ENCODE results near the gene ECSCR. TPM values are rescaled to one million over a fixed set of nuclear protein-coding genes. Genes with fewer than 3 reads are reported as not detected.
"Not testable (repeated sequence)": the region's sequence is repeated elsewhere in the genome, so short reads cannot be mapped to it uniquely, and the experiment has no call there.

Gene ECSCR, protein sequence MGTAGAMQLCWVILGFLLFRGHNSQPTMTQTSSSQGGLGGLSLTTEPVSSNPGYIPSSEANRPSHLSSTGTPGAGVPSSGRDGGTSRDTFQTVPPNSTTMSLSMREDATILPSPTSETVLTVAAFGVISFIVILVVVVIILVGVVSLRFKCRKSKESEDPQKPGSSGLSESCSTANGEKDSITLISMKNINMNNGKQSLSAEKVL
- 47.2 TPM for total RNA-seq
- long read RNA-seq, transcript ECSCR-201 (10 exons, 1,035 nt): major isoform, 14 of 17 reads
- long read RNA-seq, partial matches to known transcripts: 2 of 17 reads
- long read RNA-seq, other reads (novel, unspliced or antisense): 1 of 17 reads

GRCh38 chr5:139462586-139463276 is at the start of gene ECSCR:
TSS of gene ECSCR (minus strand) at chr5:139462743. CDS start at chr5:139462670, 73 bp downstream.
- intact Hi-C loops (cut with DNase I): no loop called here
- Histone ChIP-seq H3K9me3 (no peaks in the 10 kb centered on the region), H3K27ac (peak within 1 kb of the TSS; percentile 77), H3K36me3 (no peaks in the 10 kb centered on the region), H3K4me3 (peak within 1 kb of the TSS; percentile 45), H3K27me3 (no peaks in the 10 kb centered on the region), H3K4me1 (peaks cover 14% of the 10 kb centered on the region)
- TF ChIP-seq, protein P1, sequence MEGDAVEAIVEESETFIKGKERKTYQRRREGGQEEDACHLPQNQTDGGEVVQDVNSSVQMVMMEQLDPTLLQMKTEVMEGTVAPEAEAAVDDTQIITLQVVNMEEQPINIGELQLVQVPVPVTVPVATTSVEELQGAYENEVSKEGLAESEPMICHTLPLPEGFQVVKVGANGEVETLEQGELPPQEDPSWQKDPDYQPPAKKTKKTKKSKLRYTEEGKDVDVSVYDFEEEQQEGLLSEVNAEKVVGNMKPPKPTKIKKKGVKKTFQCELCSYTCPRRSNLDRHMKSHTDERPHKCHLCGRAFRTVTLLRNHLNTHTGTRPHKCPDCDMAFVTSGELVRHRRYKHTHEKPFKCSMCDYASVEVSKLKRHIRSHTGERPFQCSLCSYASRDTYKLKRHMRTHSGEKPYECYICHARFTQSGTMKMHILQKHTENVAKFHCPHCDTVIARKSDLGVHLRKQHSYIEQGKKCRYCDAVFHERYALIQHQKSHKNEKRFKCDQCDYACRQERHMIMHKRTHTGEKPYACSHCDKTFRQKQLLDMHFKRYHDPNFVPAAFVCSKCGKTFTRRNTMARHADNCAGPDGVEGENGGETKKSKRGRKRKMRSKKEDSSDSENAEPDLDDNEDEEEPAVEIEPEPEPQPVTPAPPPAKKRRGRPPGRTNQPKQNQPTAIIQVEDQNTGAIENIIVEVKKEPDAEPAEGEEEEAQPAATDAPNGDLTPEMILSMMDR (IDR thresholded peaks at IDR 0.05): no peak
- DNase-seq (no peak), ATAC-seq (peak; percentile 37)

DNA sequence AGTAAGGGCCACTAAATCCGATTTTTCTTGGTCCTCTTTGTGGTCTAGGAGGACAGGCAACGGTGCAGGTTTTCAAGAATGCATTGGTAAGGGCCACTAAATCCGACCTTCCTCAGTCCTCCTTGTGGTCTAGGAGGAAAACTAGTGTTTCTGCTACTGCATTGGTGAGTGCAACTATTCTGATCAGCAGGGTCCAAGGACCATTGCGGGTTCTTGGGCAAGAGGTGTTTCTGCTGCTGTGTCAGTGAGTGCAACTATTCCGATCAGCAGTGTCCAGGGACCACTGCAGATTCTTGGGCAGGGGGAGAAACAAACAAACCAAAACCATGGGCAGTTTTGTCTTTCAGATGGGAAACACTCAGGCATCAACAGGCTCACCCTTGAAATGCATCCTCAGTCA is 42.2 kb upstream of the ECSCR start:
- H3K27ac ChIP-seq; DNase-seq; H3K27me3 ChIP-seq; ATAC-seq; H3K4me1 ChIP-seq; H3K36me3 ChIP-seq; H3K9me3 ChIP-seq; H3K4me3 ChIP-seq; intact Hi-C loops (cut with DNase I): not testable (repeated sequence)

- H3K9me3 ChIP-seq; H3K36me3 ChIP-seq; H3K4me3 ChIP-seq; H3K27me3 ChIP-seq; intact Hi-C loops (cut with DNase I); H3K4me1 ChIP-seq; ATAC-seq; DNase-seq; H3K27ac ChIP-seq: not testable (repeated sequence)
These were observed 41.3 kb upstream of the ECSCR start for GRCh38 chr5:139503879-139504278.

DNA sequence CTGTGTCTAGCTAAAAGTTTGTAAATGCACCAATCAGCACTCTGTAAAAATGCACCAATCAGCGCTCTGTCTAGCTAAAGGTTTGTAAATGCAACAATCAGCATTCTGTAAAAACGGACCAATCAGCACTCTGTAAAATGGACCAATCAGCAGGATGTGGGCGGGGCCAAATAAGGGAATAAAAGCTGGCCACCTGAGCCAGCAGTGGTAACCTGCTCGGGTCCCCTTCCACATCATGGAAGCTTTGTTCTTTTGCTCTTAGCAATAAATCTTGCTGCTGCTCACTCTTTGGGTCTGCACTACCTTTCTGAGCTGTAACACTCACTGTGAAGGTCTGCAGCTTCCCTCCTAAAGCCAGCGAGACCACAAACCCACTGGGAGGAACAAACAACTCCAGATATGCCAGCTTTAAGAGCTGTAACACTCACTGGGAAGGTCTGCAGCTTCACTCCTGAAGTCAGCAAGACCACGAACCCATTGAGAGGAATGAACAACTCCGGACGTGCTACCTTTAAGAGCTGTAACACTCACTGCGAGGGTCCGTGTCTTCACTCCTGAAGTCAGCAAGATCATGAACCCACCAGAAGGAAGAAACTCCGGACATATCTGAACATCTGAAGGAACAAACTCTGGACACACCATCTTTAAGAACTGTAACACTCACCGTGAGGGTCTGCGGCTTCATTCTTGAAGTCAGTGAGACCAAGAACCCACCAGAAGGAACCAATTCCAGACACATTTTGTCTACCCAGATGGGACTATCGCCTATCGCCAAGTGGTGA is 40.7 kb upstream of the ECSCR start:
- H3K4me1 ChIP-seq; H3K4me3 ChIP-seq; intact Hi-C loops (cut with DNase I); DNase-seq; H3K27ac ChIP-seq; H3K27me3 ChIP-seq; ATAC-seq; H3K36me3 ChIP-seq; H3K9me3 ChIP-seq: not testable (repeated sequence)

DNA sequence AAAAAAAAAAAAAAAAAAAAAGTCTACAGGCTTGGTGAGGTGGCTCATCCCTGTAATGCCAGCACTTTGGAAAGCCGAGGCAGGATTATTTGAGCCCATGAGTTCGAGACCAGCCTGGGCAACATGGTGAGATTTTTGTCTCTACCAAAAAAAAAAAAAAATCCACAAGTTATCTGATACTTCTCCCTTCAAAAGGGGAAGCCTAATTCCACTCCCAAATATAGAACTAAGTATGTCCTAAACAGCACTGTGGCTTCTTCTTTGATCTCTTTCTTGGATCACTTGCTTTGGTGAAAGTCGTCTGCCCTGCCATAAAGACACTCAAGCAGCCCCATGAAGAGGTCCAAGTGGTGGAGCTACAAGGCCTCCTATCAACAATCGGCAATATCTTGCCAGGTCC is 38.8 kb upstream of the ECSCR start:
- DNase-seq (no peak), ATAC-seq (peak; percentile 43)
- Histone ChIP-seq H3K27me3 (no peaks in the 10 kb centered on the region), H3K4me3 (no peak overlapping the region), H3K27ac (no peak overlapping the region), H3K9me3 (no peaks in the 10 kb centered on the region), H3K36me3 (no peaks in the 10 kb centered on the region), H3K4me1 (no peaks in the 10 kb centered on the region)
- intact Hi-C loops (cut with DNase I): no loop called here
- TF ChIP-seq, protein P1 (IDR thresholded peaks at IDR 0.05): no peak

DNA sequence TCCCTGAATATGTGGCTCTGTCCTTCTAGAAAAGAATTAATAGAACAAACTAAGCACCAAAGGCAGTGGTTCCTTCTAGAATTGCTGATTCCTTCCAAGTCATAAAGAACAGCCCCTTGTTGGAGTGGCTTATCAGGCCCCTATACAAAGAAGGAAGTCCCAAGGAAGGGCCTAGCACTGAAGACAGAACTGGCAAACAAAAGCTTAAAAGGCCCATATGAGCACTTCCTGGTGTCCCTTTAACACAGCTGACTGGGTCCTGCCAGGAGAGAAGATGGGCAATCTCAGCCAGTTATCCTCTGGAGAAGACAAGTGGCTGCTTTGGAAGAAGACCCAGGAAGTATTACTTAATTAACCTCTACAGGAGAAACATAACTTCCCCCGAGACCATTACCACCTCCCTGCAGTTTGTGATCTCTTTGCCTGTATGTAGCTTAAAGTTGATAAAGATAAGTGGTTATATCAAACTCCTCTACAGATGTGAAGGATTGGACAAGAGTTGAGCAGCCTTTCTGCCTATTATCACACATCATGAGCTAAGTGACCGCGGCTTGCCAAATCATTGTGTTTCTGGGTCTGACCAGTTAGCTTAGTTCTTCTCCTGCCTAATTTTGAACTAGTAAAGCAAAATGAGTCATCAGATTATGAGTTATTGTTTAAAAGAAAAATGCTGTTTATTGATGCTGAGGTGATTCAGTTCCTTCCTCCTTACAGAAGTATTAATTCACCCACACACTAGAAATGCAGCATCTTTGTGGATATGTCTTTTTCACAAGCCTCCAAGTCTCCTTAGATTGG is 33.3 kb upstream of the ECSCR start:
- TF ChIP-seq, protein P1 (IDR thresholded peaks at IDR 0.05): no peak
- H3K9me3 ChIP-seq: no peaks in the 10 kb centered on the region
- intact Hi-C loops (cut with DNase I): no loop called here
- DNase-seq (no peak), ATAC-seq (peak; percentile 44)
- H3K27me3 ChIP-seq: no peaks in the 10 kb centered on the region
- H3K4me1 ChIP-seq: peaks cover 24% of the 10 kb centered on the region
- H3K27ac ChIP-seq: no peak overlapping the region
- H3K36me3 ChIP-seq: no peaks in the 10 kb centered on the region
- H3K4me3 ChIP-seq: no peak overlapping the region

Measured in upper lobe of right lung (tissue), 1 donor.